GM18508 (cell line): ENCODE data around the gene GTF3C1.

Experiments
- ATAC-seq: cut with Tn5 transposase; IDR thresholded peaks from one replicate; pipeline ENCODE4 v1.9.1; 2021; ENCODE audit warnings: moderate number of reproducible peaks; ENCODE audit not compliant: insufficient read depth, unreplicated experiment

GTF3C1 gene

DNA sequence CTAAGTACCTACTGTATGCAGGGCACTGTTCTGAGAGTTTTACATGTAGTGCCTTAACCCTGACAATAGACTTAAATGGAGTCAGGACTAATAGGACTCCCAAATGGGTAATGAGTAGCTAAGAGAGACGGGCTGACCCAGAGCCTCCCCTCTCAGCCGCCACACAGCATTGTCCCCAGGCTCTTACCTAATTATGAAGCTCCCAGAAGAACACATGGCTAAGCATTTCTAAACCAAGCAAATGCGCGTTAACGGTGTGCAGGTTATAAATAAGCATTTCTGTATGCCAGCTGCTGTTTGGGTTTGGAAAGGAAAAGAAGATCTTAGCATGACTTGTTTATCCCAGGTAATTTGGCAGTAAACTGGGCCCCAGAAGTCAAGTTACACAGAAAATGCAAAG, 14.5 kb upstream of the GTF3C1 start:
- no peak for ATAC-seq

GRCh38 chr16:27561216-27561615, 11.5 kb upstream of the GTF3C1 start:
- no peak for ATAC-seq

- ATAC-seq = no peak
Observed at GRCh38 chr16:27558932-27559331, 9.2 kb upstream of the GTF3C1 start.

GRCh38 chr16:27558434-27558833, 8.7 kb upstream of the GTF3C1 start:
- no peak for ATAC-seq

- ATAC-seq = no peak
Observed at GRCh38 chr16:27556471-27556870, 6.8 kb upstream of the GTF3C1 start.

GRCh38 chr16:27551036-27551435, 1.3 kb upstream of the GTF3C1 start:
- ATAC-seq = no peak

- ATAC-seq = no peak
Observed at GRCh38 chr16:27550582-27550920, 838 bp upstream of the GTF3C1 start.

GRCh38 chr16:27549464-27549745, 308 bp downstream of the GTF3C1 start:
- ATAC-seq = peak; percentile 7

DNA sequence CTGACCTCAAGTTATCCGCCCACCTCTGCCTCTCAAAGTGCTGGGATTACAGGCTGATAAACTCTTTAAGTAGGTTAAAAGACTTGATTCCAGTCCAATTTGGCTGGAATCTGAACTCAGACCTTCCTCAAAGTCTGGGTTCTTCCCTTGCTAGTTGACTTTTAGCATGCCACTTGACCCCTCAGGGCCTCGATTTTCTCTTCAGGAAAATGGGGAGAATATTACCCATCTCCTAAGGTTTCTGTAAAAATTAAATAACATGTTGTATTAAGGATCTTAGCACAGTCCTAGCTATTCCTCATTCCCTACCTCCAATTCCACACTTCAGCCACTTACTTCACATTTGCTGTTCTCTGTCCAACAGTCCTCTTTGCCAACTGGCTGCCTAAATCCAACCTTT, 1.9 kb downstream of the GTF3C1 start:
- no peak for ATAC-seq

- ATAC-seq = no peak
Observed at GRCh38 chr16:27547134-27547533, 2.6 kb downstream of the GTF3C1 start.

- ATAC-seq = no peak
Observed at GRCh38 chr16:27544671-27545070, 5.0 kb downstream of the GTF3C1 start.

GRCh38 chr16:27543801-27544200, 5.9 kb downstream of the GTF3C1 start:
- ATAC-seq = no peak

DNA sequence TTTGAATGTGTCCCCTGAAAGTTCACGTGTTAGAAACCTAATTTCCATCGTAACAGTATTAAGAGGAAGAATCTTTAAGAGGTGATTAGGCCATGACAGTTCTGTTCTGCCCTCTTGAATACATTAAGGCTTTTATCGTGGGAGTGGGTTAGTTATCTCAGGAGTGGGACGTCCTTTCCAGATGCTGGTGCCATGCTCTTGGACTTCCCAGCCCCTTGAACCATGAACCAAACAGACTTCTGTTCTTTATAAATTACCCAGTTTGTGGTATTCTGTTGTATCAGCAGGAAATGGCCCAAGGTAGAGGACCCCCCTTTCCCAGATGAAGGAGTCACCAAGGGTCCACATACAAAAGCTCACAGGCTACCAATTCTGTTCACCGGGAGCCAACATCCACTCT, 10.1 kb downstream of the GTF3C1 start:
- ATAC-seq = no peak

GRCh38 chr16:27539120-27539519, 10.6 kb downstream of the GTF3C1 start:
- ATAC-seq = no peak

- ATAC-seq = no peak
Observed at GRCh38 chr16:27538528-27538927, 11.2 kb downstream of the GTF3C1 start.

DNA sequence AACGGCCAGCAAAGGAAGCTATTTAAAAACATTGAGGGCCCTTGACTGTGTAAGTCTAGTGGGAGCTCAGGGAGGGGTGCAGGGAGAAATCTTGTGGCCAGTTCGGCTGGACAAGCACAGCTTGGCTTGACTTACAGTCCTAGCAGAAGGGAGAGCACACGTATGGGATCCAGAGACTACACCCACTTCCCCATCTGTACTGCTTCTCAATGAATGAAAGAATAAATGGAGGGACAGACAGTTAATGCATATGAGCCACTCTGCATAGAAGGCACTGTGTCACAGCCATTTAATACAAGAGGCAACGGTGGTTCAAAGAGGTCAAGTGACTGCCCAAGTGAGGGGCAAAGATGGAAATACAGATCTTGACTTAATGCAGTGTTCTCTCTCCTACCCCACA, 15.5 kb downstream of the GTF3C1 start:
- no peak for ATAC-seq

DNA sequence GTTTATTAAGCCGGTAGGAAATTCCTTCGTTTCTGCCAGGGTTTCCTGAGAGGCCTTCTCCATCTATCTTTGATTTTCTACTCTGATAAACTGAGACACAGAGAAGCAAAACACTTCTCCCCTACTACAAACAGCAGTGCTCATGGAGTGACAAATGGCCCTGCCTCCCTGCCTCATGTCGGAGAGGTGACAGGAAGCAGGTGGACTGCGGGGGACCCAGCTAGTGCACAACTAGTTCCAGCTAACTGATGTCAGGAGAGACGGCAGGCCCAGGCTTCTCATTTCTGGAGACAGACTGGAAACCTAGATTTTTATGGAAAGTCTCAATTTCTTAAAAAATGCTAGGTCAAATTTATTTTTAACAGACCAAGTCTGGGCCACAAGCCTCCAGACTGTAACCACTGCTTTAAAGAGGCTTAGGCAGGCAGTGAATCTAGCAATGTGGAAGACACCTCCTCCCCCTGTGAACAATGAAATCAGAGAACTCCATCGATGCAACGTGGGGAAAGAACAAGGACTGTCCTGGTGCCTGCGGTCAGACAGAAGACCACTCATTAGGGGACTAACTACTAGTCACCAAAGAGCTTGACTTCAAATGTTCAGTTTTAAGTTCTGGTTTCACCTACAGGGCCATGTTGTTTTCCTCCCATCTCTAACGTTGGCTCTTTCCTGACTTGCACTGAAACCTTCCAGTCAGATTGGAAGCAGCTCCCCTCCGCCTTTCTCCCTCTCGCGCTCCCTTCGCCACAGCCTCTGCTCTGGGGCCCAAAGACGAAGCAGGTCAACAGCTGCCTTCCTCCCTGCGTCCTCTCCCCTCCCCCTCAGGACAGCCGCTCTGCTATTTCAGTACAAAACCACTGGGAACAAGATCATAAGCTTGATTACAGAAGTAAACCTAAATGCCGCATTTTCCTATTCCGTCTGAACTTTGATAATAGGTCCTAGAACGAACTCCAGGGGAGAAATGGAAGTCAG, 17.6 kb downstream of the GTF3C1 start:
- no peak for ATAC-seq

GRCh38 chr16:27531186-27531585, 18.5 kb downstream of the GTF3C1 start:
- no peak for ATAC-seq

DNA sequence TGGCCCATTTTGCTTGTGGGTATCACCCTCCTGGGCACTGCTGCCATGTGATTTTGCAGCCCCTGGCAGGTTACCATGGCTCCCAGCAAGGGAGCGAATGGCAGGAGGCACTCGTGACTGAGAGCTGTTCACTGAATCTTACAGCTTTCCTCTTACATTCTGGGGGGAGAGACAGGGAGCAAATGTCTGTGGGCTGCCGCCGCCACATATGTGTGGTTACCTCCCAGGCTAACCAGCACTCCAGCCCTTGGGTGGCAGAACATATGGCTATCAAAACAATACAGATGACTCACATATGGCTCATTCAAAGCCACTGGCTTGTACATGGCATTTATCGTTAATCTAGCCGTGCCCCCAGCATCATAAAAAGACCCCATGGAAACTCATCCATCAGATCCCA, 19.8 kb downstream of the GTF3C1 start:
- ATAC-seq = no peak

GRCh38 chr16:27528294-27528693, 21.4 kb downstream of the GTF3C1 start:
- ATAC-seq = no peak

GRCh38 chr16:27526180-27526579, 23.5 kb downstream of the GTF3C1 start:
- ATAC-seq = no peak

GRCh38 chr16:27522173-27522707, 27.5 kb downstream of the GTF3C1 start:
- ATAC-seq = no peak
